Jurkat, Clone E6-1 (cell line): ENCODE measurements around the gene MFSD2B.

Source experiments
- DNase-seq: peaks from one replicate; pipeline ENCODE4 v3.0.0-alpha.2; 2011; ENCODE audit warnings: low read depth, low spot score
- H3K4me3 ChIP-seq: 2 replicates; pipeline ENCODE4 v1.5.1; 2011; ENCODE audit warnings: mild to moderate bottlenecking, low read length, control low read depth, moderate library complexity

MFSD2B gene

DNA sequence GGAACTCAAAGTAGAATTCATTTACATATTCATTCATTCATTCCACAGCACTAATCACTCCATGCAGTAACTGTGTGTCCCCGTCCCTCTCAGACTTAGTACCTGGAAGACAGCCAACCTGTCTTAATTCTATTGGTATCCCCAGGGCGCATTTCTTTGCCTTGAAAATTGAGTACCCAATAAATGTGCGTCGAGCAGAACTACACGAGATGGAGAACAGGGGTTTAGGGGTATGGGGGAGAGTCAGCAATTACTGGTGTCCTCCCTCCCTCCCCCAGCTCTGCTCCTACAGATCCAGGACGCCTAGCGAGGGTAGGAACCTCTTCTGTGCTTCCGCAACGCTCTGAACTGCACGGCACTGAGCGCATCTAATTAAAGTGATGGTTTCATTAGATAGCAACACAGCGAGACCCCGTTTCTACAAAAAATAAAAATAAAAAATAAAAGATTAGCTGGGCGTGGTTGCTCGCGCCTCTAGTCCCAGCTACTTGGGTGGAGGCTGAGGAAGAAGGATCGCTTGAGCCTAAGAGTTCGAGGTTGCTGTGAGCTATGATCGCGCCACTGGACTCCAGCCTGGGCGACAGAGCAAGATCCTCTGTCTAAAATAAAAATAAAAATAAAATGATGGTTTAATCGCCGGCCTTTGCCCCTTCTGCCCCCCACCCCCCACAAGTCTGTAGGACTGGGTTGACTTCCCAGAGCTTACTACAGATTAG lies 39.0 kb downstream of the MFSD2B start:
- no peak for DNase-seq
- H3K4me3 ChIP-seq = peak overlapping the region; percentile 54

DNA sequence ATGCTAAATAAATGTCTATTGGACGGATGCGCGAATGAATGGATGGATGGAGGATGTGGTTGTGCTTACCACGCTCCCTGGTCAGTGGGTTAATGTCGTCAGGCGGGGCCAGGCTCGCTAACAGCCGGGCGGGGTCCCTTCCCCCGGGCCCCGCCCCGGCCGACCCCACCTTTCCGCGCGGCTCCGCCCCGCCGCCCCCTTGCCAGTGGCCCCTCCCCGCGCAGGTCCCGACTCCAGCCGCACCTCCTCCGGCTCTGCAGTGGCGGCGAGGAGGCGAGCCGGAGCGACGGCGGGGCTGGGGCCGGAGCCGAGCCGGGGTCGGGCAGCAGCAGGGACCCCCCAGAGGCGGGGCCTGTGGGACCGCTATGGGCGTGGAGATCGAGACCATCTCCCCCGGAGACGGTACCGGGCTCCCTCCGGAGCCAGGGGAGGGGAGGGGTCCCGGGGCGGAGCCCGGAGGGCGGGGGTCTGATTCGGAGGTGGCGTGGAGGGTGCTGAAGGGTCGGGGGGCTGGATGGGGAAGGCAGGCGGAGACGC lies 39.7 kb downstream of the MFSD2B start, which contains the start of gene FKBP1B:
FKBP1B (plus strand) TSS at position 257 of the 537 bp plus-strand sequence; CDS start at position 366, 109 bp downstream.
- H3K4me3 ChIP-seq = peak within 1 kb of the TSS; percentile 54
- no peak for DNase-seq

DNA sequence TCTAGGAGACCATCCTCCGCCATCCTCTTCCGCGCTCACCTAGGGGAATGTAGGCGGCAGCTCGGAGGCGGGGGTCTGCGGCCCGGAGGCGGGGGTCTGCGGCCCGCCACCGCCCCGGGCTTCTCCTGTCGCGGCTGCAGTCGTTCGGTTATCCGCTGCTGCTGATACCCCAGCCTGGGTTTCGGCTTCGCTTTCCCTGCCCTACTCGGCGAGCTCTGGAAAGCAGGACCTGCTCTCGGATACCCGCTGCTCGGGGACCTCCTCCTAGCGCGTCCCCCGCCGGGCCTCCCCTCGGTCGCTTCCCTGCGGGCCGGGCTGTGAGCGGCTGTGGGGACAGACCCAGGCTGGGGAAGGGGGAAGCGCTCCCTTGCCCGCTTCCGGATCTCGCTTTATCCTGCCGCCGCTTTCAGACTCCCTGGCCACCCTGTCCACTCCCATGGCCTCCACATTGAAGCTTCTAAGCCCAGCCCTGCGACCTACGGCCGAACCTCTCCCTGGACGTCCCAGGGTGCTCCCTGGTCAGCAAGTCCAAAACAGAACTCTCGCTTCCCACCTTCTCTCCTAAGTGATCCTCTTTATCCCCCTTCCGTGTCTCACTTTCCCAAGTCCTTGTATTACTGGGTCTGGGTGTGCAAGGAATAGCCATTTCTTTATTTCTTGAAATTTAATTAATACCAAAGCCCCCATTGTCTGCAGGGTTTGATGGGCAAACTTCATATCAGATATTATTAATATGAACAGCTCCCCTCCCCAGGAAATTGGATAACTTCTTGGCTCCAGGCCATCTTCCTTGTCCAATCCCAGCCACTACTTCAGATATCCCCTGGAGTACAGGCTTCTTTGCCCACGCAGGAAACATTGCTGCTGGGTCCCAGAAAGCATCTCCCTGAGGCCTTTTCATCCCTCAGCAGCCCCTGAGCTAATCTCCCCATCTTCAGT lies 40.4 kb downstream of the MFSD2B start:
- H3K4me3 ChIP-seq = peak overlapping the region; percentile 54
- no peak for DNase-seq

- DNase-seq = no peak
- H3K4me3 ChIP-seq = no peak overlapping the region
Measured at GRCh38 chr2:24051833-24052232, 41.9 kb downstream of the MFSD2B start.

DNA sequence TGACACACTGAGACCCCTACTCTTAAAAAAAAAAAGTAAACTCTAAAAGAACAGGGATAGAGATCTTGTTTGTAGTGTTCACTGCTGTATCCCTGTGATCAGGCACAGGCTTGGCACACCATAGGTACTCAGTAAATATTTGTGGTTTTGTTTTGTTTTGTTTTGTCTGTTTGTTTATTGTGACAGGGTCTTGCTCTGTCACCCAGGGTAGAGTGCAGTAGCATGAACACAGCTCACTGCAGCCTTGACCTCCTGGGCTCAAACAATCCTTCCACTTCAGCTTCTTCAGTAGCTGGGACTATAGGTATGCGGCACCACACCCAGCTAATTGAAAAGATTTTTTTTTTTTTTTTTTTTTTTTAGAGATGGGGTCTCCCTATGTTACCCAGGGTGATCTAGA lies 43.1 kb downstream of the MFSD2B start:
- no peak overlapping the region for H3K4me3 ChIP-seq
- no peak for DNase-seq

DNA sequence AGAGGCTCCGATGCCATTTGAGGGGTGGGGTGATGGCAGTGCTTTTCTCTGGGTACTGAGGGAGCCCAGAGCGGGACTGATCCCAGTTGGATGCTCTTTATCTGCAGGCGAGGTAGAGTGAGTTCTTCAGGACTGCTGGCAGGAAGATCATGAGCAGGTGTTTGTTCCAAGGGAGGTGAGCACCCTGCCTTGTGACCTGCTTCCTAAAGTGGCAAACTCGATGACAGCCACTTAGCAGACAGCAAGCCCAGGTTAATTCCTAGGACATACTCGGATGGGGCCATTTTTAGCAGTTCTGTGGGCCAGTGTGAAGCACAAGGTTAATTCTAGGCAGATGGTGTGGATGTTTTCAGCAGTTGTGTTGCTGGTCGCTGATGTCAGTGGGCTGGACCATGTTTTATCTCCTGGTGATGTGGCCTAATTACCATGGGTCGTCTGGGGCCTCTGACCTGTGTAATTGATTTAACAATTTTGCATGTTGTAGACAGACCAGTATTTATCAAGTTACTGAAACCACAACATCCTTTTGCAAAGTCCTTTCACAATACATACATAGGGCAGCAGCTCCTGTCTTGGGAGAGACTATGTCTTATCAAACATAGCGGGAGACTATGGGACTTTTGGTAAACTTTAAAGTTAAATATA lies 44.6 kb downstream of the MFSD2B start:
- H3K4me3 ChIP-seq = no peak overlapping the region
- no peak for DNase-seq

- no peak overlapping the region for H3K4me3 ChIP-seq
- no peak for DNase-seq
Measured at GRCh38 chr2:24055750-24056149, 45.9 kb downstream of the MFSD2B start.

GRCh38 chr2:24058564-24059271 lies 48.8 kb downstream of the MFSD2B start:
- no peak overlapping the region for H3K4me3 ChIP-seq
- DNase-seq = no peak

- no peak for DNase-seq
- H3K4me3 ChIP-seq = no peak overlapping the region
Measured at GRCh38 chr2:24065341-24065740, 55.5 kb downstream of the MFSD2B start.

DNA sequence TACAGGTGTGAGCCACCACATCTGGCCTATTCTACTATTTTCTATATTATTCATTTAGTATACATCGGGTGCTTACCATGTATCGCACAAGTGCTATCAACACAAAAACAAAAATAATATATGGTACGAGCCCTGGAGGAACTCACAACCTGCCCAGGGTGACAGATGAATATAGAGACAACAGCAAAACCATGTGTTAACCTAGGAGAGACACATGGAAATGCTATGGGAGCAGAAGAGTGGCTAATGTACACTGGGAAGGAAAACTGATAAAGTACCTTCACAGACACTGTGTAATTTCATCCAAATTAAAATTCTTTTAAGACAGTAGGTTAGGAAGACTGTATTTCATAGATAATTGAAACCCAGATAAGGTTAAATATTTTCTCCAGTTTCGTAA lies 62.4 kb downstream of the MFSD2B start:
- no peak for DNase-seq
- no peak overlapping the region for H3K4me3 ChIP-seq

- no peak for DNase-seq
- no peak overlapping the region for H3K4me3 ChIP-seq
Measured at GRCh38 chr2:24073816-24074215, 63.9 kb downstream of the MFSD2B start.

DNA sequence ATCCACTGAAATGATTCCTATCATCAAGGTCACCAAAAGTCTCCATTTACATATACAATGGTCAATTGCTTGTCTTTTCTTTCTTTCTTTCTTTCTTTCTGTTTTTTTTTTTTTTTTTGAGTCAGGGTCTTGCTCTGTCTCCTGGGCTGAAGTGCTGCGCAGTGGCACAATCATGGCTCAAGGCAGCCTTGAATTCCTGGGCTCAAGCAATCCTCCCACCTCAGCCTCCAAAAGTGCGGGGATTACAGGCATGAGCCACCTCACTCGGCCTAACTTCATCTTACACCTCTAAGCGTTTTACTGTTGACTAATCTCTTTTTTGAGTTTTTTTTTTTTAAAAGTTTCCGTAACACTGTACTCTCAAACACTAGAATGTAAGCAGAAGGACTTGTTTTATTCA lies 65.4 kb downstream of the MFSD2B start:
- peak overlapping the region; percentile 100 for H3K4me3 ChIP-seq
- DNase-seq = no peak
